Lower leg skin (tissue), 4 donors: ENCODE results near the gene CAMK2N1. TPM values are rescaled to one million over a fixed set of nuclear protein-coding genes. Genes with fewer than 3 reads are reported as not detected.

ENCODE experiments used
- DNase-seq, 2 donors: peaks; one replicate each; pipeline ENCODE4 v3.0.0-alpha.2; 2019; ENCODE audit warnings: low spot score in 2 of 2
- H3K4me3 ChIP-seq: fragments of 200-600 bp; sonication (generic); 2 replicates; pipeline ENCODE4 v1.5.1; 2017; ENCODE audit warnings: mild to moderate bottlenecking, low read depth; ENCODE audit not compliant: poor library complexity, severe bottlenecking
- POLR2A ChIP-seq, 2 donors: fragments of 450-650 bp; IDR thresholded peaks; one replicate each; pipeline ENCODE4 v1.6.1; 2016 to 2017; ENCODE audit warnings: antibody characterized with exemption in 2 of 2, mild to moderate bottlenecking in 1 of 2, moderate library complexity in 1 of 2
- whole genome bisulfite sequencing, 2 donors: methylation state at CpG; one replicate each; pipeline ENCODE4 v1.1.5; 2018; 5-methylcytosine and 5-hydroxymethylcytosine counted together
- intact Hi-C: fragments of 100-400 bp; cut with DNase I; formaldehyde crosslinking; loops from one replicate; pipeline ENCODE4 v1.15.0; 2023; ENCODE audit warnings: low total_unique reads
- total RNA-seq, 4 donors: library from RNA; depleted of rRNA; stranded (reverse); fragments of >200 nt; gene quantifications; one replicate each; pipeline ENCODE4 v1.1.0, GENCODE V29; 2016
- TF ChIP-seq, protein P1 (sequence below), 3 donors: fragments of 450-650 bp; IDR thresholded peaks; one replicate each; pipeline ENCODE4 v1.5.1; 2016; ENCODE audit warnings: antibody characterized with exemption in 3 of 3, mild to moderate bottlenecking in 3 of 3, moderate library complexity in 2 of 3

The CAMK2N1 gene
- total RNA-seq, 4 donors from 2014 or later, result 3.8 to 13.3 (median 8.4) TPM

GRCh38 chr1:20473894-20474293, 12.1 kb downstream of the CAMK2N1 start:
- no peak for DNase-seq
- WGBS, 2 donors, result 90% methylated on average over 4 of the region's 4 CpGs
- TF ChIP-seq, protein P1, sequence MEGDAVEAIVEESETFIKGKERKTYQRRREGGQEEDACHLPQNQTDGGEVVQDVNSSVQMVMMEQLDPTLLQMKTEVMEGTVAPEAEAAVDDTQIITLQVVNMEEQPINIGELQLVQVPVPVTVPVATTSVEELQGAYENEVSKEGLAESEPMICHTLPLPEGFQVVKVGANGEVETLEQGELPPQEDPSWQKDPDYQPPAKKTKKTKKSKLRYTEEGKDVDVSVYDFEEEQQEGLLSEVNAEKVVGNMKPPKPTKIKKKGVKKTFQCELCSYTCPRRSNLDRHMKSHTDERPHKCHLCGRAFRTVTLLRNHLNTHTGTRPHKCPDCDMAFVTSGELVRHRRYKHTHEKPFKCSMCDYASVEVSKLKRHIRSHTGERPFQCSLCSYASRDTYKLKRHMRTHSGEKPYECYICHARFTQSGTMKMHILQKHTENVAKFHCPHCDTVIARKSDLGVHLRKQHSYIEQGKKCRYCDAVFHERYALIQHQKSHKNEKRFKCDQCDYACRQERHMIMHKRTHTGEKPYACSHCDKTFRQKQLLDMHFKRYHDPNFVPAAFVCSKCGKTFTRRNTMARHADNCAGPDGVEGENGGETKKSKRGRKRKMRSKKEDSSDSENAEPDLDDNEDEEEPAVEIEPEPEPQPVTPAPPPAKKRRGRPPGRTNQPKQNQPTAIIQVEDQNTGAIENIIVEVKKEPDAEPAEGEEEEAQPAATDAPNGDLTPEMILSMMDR (IDR thresholded peaks at IDR 0.05), result no peak
- no peak for TF ChIP-seq POLR2A (IDR thresholded peaks at IDR 0.05)
- intact Hi-C loops, result no loop called here
- no peak overlapping the region for H3K4me3 ChIP-seq

GRCh38 chr1:20472860-20473711, 12.9 kb downstream of the CAMK2N1 start:
- H3K4me3 ChIP-seq, result no peak overlapping the region
- TF ChIP-seq, protein P1 (IDR thresholded peaks at IDR 0.05), result no peak
- TF ChIP-seq POLR2A (IDR thresholded peaks at IDR 0.05), result no peak
- WGBS, 2 donors, result 29 to 30% methylated on average over 28 of the region's 28 CpGs
- intact Hi-C loops, result no loop called here
- no peak for DNase-seq

DNA sequence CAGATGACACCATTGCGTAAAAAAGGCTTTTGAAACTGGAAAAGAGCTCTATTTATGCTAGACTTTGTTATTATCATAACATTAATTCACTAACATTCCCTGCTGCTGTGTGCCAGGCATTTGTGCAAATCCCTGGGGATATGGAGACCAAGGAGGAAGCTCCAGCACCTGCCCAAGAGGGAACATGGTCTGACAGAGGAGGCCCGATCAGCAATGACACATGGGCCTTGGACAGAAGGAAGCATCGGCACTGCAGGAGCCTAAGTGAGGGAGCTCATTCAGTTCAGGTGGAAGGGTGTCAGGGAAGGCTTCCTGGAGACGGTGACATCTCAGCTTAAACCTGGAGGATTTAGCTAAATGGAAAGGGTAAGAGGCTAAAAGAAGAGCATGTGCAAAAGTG, 13.9 kb downstream of the CAMK2N1 start:
- intact Hi-C loops, result no loop called here
- TF ChIP-seq, protein P1 (IDR thresholded peaks at IDR 0.05), result no peak
- no peak for TF ChIP-seq POLR2A (IDR thresholded peaks at IDR 0.05)
- WGBS, 2 donors, result 91 to 96% methylated on average over 4 of the region's 4 CpGs
- no peak for DNase-seq
- H3K4me3 ChIP-seq, result no peak overlapping the region

DNA sequence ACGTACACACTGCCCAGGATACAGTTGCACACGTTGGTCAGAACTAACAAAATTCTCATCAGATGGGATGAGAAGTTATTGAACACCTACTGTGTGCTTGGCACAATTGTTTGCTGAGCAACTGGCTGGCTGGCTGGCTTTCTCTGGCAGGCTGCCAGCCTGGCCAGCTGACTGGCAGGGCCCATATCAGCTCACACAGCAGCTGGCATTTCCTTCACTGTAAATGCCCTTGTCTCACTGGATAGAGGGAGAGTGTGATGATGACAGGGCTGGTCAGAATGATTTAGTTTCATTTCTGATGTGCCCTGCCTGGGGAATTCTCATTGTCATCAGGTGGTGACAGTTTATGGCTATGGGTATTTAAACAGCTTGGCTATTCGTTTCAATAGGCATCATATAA, 15.8 kb downstream of the CAMK2N1 start:
- H3K4me3 ChIP-seq, result no peak overlapping the region
- WGBS, 2 donors, result 51 to 61% methylated on average over 3 of the region's 3 CpGs
- no peak for TF ChIP-seq POLR2A (IDR thresholded peaks at IDR 0.05)
- TF ChIP-seq, protein P1 (IDR thresholded peaks at IDR 0.05), result no peak
- intact Hi-C loops, result no loop called here
- DNase-seq, result no peak

DNA sequence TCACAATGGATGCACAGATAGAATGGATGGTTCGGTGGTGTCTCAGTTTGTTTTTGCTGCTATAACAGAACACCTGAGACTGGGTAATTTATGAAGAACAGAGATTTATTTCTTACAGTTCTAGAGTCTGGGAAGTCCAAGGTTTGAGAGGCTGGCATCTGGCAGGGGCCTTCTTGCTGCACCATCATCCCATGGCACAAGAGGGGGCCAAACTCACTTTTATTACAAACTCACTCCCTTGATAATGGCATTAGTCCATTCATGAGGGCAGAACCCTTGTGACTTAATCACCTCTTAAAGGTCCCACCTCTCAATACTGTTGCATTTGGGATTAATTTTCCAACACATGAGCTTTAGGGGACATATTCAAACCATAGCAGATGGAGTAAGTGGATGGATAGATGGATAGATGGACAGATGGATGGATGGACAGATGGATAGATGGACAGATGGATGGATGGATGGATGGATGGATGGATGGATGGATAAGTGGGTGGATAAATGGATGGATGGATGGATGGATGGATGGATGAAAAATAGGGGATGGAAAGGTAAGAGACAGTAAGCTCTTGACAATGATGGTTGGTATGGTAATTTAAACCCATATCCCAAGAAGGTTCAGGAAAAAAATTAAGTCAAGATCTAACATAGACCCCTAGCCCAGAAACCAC, 16.5 kb downstream of the CAMK2N1 start:
- intact Hi-C loops, result no loop called here
- no peak for DNase-seq
- no peak overlapping the region for H3K4me3 ChIP-seq
- WGBS, 2 donors, result 89 to 96% methylated on average over 1 of the region's 1 CpG
- TF ChIP-seq, protein P1 (IDR thresholded peaks at IDR 0.05), result no peak
- TF ChIP-seq POLR2A (IDR thresholded peaks at IDR 0.05), result no peak
